SIG-M5 (cell line): ENCODE measurements around the gene ZNF24.

Experiments
- DNase-seq: peaks from one replicate; lab custom pipeline; 2025; lab: John Stamatoyannopoulos, UW

The ZNF24 gene

GRCh38 chr18:35355140-35355618 lies 11.0 kb upstream of the ZNF24 start:
- DNase-seq: peak; percentile 7

GRCh38 chr18:35352778-35353177 lies 8.6 kb upstream of the ZNF24 start:
- DNase-seq: no peak

- no peak for DNase-seq
Measured at GRCh38 chr18:35352283-35352682, 8.1 kb upstream of the ZNF24 start.

GRCh38 chr18:35348001-35348400 lies 3.8 kb upstream of the ZNF24 start:
- no peak for DNase-seq

- DNase-seq: no peak
Measured at GRCh38 chr18:35345950-35346349, 1.7 kb upstream of the ZNF24 start.

- no peak for DNase-seq
Measured at GRCh38 chr18:35345460-35345921, 1.3 kb upstream of the ZNF24 start.

- no peak for DNase-seq
Measured at GRCh38 chr18:35344736-35345459, 678 bp upstream of the ZNF24 start.

GRCh38 chr18:35343488-35343935 lies 708 bp downstream of the ZNF24 start:
- DNase-seq: no peak

- no peak for DNase-seq
Measured at GRCh38 chr18:35337286-35337685, 6.9 kb downstream of the ZNF24 start.

GRCh38 chr18:35335866-35336265 lies 8.4 kb downstream of the ZNF24 start:
- no peak for DNase-seq

- no peak for DNase-seq
Measured at GRCh38 chr18:35334821-35335220, 9.4 kb downstream of the ZNF24 start.

GRCh38 chr18:35334212-35334611 lies 10.0 kb downstream of the ZNF24 start:
- no peak for DNase-seq

GRCh38 chr18:35331367-35332087 lies 12.7 kb downstream of the ZNF24 start:
- DNase-seq: no peak

GRCh38 chr18:35328868-35329267 lies 15.4 kb downstream of the ZNF24 start:
- DNase-seq: no peak

GRCh38 chr18:35326695-35327387 lies 17.4 kb downstream of the ZNF24 start:
- DNase-seq: no peak

GRCh38 chr18:35324926-35325655 lies 19.1 kb downstream of the ZNF24 start:
- no peak for DNase-seq

- no peak for DNase-seq
Measured at GRCh38 chr18:35322486-35323458, 21.4 kb downstream of the ZNF24 start.

GRCh38 chr18:35311496-35311895 lies 32.7 kb downstream of the ZNF24 start:
- no peak for DNase-seq

- DNase-seq: no peak
Measured at GRCh38 chr18:35306588-35307250, 37.5 kb downstream of the ZNF24 start.

GRCh38 chr18:35303610-35304009 lies 40.6 kb downstream of the ZNF24 start:
- no peak for DNase-seq
